Stimulated activated naive CD4-positive, alpha-beta T cell (primary cell): ENCODE results near the gene SATB1.

Source experiments
- DNase-seq, 6 experiments: peaks; one replicate each; lab custom pipeline; 2025; lab: John Stamatoyannopoulos, UW

SATB1 gene

DNA sequence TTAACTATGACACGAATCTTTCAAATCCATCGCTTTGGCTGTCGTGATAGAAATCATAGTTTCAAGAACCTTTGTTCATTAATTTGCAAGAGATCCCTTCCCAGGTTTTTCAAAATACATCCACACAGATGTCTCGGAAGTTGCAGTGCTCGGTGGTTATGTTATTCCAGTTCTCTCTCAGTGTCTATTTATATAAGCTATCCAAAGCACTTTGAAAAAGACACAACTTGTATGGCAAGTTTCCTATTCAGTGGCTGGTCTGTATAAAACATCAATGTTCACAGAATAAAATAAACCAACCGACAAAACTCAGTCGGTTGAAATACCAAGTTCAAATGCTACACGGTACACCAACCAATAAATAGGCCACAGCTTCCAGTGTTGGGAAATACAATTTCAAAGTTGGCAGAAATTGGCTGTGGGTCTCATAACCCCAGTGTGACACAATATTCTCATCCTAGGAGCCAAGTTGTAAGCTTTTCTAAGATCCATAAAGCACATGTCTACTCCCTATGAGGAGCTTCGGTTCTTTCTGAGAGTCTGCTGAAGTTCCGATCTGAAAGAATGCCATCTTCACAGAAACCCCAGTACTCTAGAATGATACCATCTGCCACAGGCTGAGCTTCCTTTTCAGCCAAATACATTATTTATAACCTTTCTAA lies 23.7 kb downstream of the SATB1 start:
- DNase-seq, result peak in 2 of 6 experiments; percentile 7 to 35

DNA sequence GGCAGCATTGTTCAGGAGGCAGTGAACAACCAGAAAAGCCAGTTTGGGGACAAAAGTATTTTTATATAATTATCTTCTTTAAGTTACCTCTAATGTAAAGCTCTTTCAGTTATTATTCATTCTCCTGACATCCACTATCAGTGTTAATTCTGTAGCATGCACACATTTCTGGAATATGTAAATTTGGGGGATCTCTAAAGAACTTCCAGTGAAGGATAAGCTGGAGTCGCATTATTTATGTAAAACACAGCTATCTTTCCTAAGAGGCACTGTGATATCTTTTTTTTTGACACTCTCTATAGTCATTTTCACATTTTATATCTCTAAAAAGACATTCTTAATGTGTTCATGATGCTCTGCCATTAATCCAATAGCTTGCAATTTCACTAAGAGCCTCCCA lies 26.7 kb downstream of the SATB1 start:
- no peak for DNase-seq

DNA sequence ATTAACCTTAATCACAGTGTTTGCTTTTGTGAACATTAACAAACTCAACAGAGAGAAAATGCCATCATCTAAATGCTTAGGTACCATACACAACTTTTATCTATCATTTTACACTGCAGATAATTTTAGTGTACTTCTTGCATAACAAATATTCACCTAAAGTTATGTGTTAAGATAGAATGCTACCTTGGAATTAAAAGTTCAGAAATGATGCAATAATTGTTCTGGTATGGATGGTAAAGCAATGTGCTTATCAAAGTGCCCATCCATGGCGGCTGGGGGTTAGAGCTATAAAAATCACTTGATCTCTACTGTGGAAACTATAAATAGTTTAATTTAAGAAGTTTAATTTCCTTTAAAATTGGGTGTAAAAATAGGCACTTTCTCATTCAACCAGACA lies 28.7 kb downstream of the SATB1 start:
- DNase-seq, result no peak

DNA sequence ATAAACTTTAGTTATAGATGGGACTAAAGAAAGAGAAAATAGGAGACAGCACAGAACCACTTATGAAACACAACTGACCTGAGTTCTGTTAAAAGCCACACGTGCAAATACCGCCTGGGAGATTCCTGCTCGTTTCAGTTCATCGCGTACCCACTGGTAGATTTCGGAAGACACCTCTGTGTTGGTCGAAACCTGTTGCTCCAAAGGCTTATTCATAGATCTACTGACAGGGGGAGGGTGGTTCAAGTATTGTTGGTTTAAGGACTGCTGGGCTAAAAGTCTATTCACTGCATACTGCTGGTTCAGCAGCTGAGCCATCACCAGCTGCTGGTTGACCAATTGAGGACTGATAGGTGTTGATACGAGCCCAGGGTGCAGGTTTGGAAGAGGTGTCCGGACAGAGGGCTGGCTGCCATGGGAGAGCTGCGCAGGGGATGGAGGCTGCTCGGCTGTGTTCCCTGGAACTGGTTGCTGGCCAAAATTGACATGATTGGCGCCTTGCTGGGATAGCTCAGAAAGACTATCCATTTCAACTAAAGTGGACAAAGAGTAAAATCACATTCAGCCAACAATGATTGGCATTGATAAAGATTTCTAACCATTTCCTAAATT lies 30.6 kb downstream of the SATB1 start:
- no peak for DNase-seq

DNA sequence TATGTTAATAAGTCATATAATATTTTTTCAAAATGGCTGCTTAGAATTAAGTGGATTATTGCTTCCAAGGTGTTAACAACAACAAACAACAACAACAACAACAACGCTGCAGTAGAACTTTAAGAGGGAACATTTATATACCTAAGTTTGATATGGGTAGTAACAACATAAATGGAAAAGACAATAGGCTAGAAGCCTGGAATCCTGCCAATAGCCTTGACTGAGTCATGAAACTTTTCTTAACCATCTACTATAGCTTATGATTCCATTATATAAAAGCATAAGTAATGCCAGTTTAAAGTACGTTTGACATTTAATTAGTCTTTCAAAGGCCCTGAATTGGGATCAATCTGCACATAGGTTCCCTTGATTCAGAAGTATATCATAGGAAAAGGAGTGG lies 31.2 kb downstream of the SATB1 start:
- no peak for DNase-seq

DNA sequence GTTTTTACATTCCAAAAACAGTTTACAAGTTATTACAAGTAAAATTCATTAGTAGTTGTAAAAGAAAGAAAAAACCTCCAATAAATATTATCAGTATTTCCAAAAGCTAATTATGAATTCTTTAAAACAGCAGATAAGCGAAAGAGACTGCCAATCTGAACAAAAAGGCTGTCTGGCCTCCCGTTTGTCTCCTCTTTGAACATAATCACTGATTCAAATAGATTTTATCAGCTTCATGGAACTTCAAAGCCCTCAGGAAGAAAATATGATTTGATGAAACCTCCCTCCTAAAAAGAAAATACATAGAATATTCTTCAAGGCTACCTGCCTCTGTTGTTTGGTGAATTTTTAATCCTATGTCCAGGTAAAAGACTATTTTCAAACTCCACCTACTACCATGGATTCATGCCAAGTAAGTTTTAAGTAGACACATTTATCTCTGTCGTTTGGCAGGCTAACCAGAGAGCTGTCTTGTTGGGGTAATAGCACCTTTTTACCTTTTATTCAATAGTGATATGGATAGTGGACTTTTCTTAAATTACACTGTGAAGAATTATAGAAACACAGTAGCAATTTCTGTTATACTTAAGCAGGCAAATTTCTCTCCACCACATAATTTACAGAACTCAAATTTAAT lies 35.0 kb downstream of the SATB1 start:
- no peak for DNase-seq

DNA sequence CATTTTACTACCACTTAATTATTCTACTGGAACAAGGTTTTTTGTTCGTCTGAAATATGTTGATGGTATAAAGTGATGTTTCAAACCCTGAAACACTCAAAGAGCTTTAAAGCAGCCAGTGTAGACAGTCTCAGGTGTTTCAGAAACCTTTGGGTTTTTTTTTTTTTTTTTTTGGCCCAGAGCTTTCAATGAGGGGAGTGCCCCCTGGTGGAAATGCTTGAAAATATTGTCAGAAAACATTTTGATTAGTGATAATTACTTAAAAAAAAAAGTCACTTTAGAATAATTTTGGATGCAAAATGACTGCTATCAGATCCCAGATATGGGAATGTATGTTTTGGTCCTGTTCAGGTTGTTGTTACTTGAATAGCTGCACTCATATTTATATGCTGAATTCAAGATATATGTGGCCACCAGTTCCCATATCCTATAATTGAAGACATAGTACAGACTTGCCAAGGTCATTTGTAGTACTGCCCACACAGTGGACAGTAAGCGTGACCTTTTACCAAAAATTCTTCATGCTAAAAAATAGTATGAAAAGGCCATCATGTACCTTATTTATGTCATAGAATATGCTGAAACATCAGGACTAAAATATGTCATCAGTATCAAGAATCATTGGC lies 35.9 kb downstream of the SATB1 start:
- peak in 3 of 6 experiments; percentile 9 to 58 (median 56) for DNase-seq

DNA sequence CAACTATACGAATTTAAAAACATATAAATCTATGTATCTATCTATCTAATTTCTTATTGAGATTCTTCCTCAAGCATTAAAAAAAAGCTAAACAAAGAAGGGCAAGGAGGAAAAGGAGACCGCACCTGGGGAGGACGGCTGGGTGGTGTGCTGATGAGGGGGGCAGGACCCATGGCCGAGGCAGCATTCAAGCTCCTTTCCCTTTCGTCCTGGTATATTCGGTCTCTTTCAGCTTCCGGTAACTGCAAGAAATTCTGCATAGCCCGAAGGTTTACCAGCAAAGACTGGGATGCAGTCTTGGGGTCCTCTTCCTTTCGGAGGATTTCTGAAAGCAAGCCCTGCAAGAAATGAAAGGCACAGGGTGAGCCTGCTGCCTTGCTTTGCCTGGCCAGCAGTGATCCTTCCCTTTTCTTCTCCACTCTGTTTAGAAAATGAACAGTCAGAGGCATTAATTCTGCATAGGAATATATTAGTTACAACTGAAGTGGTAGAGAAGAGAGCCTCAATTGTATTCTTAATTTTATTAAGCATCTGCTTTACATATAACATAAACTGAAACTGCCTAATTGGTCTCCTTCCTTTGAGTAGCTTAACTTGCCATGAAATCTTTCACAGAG lies 38.8 kb downstream of the SATB1 start:
- DNase-seq, result no peak

DNA sequence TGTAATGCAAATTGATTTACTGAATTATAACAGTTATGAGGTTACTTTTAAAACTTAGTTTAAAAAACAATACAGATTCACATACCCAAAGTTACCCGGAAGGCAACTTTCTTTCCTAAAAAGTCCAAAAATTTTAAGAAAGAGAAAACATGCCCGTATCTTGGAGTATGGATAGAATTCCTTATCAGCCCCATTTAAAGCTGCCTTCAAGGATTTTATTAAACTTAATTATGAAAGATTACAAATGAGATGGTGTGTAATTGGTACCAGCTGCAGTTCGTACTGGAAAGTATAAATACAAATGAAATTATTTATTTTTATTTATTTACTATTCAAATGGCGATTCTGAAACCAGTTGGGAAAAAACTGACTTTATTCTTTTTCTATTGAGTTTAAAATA lies 39.4 kb downstream of the SATB1 start:
- no peak for DNase-seq

DNA sequence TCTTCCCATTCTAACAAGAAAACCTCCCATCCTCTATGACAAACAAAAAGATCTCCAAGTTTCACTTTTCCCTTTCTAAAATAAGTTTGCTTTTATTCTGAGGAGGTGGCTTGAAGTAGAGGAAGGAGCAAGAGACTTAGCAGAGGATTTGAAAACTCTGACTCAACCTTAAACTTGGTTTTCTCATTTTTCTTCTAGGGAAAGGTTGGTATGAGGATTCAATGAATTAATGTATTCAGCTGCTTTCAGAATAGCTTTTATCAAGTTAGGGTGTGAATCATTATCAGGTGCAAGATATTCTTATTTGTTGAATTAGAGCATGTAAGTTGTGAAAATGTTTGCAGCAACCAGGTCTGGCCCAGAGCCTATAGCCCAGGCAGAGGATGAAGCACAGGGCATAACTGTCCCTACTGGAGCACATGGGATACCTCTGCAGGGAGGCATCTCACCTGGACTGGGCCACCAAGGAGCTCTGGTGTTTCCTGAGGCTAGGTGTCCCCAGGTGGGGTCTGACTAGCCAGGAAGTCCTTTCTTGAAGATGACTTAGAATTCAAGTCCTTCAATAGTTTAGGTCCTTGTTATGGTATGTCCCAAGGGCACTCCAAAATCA lies 42.3 kb downstream of the SATB1 start:
- DNase-seq, result no peak

DNA sequence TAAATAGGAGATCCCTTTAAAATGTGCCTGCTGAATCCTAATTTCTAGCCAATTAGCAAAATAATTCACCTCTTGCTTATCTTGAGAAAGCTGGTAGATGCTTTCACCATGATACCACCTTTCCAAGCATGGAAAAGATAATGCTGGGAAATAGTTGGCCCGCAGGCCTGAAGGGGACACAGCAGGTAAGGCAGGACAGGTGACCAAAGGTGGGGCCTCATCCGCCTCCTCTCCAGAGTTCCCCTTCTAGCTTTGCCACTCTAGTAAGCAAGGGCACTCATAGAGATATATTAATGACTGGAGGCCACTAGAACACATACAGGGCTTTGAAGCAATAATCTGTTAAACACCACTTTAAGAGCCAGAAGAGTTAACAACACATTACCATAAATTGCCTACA lies 45.5 kb downstream of the SATB1 start:
- no peak for DNase-seq

DNA sequence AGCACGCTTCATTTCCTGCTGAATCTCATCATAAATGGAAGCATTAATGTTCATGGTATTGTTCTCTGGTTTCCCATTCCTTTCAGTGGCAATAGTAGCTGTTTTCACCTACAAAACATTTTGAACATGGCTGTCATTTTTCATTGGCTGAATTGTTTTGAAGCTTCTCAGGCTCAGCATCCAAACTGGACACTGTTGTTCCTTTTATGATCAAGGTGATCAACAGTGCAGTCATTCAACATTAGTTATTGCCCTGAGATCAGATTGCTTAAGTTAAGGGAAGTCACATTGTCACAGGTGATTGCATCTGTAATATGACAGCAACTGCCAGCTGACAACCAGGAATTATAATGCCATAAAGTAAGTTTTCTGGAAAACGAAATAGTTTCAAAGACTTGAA lies 46.9 kb downstream of the SATB1 start:
- no peak for DNase-seq

DNA sequence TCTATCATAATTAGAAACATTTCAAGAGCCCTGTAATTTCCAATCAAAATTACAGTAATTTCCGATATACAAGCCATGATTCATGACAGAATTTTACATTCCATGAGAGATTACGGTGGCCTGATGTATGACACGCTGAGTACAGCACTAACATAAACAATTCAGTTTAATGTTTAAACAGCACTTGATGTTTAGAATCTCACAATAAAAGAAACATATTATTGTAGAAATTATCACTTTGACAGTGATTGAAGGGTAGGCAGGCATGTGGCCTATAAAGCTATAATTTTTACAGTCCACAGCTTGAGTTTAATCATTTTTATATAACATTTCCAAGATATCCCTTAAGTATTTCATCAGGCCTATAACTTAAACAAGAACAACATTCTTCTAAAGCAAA lies 48.5 kb downstream of the SATB1 start:
- DNase-seq, result no peak

DNA sequence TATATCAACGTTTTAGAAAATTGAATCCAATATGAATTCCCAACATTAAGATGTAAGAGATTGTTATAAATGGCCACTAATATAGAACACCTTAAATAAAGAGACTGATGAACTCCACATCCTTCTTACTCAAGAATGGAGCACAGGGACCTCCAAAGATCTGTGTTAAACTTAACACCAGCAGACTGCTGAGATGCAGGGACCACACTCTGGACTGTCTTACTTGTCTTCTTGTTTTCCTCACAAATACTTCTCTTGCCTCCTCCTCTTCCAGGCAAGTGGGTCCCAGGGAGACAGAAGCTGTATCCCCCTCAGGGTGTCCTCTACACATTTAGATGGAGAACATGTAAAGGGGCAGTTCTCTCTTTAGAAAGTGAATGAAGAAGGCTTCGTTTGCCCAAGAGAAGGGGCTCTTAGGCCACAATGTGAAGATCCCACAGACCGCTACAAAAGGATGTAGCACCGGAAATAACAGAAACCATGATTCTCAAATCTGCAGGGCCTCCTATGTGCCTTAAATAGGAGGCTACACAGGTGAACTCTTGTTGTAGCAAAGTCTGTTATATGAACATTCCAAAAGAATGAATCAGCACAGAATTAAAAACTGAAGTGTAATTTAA lies 52.2 kb downstream of the SATB1 start:
- DNase-seq, result peak in 3 of 6 experiments; percentile 11 to 49 (median 43)

DNA sequence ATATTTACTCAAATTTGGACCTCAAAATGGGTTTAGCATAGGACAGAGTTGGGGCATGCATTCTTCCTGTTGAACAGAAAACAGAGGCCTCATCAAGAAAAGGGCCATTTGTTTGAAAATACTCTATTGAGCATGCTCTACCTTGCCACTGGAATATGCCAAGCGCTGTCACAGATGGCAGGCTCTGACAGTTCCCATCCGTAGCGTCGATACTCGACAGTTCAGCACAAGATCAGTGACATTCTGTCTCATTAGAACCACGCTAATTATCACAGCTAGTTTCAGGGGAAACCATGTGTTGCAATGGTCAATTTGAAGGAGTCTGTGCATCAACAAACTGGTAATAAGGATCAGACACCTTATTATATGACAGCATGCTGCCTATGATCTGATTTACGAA lies 54.5 kb downstream of the SATB1 start:
- DNase-seq, result no peak

DNA sequence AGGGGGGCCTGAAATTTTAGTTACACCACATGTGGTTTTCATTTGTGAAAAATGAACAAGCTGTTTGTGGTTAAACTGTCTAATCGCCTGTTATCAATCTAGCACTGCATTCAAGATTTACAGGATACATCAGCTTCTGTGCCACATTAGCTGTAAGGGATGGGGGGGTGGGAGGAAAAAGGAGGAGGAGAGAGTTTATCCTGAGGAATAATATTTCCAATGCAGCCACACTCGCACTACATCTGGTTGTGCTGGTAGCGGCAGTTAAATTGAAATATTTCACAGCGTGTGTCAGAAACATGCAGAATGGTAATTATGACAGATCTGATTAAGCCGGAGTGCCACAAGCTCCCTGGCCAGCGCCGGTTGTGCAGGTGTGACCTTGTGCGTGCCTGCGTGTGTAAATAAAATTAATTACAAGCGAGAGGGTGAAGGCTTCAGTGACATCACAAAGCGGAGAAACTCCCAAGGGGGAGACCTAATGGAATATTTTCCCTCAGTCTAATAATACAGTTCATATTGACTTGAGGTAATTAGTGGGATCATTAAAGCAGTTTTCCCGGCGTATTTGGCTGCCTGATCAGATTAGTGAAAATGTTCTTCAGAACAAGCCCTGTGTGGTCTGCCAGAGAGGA lies 55.5 kb downstream of the SATB1 start:
- DNase-seq, result no peak

DNA sequence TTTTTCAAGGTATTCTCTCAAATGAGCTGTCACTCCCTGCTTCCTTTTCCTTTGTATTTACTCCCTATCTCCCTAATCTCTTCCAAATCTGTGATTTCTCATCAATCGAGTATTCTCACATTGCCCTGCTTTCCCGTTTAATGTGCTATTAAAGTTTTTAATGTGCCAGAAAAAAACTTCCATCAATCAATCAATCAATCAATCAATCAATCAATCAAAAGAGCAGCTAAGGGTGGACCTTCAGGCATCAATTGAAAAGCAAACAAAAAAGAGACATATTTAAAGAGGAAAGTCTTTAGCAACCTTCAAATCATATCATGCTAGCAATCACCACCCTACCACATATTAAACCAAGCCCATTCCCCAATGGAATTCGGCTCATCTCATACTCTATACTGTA lies 58.9 kb downstream of the SATB1 start:
- DNase-seq, result no peak

DNA sequence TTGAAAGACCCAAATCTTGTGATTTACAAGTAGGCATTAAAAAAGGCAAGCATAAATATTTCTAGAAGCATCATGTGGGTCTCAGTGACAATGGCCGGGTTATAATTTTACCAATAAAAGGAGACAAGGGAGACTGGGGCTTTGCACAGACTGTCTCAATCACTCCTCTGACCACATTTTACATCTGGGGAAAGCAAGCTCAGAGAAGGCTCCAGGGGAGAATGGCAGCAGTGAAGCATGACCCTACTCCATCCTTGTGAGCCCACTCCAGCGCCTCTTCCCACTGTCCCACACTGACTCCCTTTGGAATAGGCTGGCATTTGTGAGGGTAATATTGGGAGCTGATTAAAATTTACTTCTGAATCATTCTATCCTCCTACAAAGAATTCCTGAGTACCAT lies 61.8 kb downstream of the SATB1 start:
- no peak for DNase-seq

DNA sequence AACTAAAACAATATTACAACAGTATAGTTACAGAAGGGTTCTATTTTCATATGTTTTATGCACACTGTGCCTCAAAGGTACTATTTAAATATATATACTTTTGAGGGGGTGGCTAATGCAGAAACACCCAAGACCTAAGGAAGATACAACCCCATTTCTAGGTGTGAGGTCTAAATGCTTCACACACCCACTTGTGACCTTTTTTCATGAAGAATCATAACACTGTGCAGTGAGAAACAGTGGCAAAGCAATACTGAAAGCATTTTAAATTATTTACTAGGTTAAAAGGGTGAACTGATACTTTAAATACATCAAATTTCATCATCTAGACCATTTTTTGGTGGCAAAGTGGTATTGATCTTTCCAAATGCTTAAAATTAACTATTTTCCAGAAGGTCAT lies 67.4 kb downstream of the SATB1 start:
- DNase-seq, result no peak

DNA sequence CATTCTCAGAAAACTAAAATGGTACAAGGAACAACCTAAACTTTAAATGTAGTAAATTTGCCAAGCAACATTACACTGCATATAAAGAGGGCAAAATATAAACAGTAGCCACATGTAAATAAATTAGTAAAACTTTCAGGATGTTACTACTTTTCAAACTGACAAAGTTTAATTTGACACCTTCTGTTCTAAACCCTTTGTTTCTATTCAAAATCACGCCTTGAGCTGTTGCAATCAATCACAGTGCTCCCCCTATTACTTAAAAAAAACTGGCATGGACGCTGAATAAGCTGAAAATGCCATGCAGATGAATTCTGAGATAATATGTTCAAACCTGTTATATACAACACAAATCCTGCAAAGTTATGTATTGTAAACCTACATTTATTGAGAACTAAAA lies 69.3 kb downstream of the SATB1 start:
- no peak for DNase-seq

DNA sequence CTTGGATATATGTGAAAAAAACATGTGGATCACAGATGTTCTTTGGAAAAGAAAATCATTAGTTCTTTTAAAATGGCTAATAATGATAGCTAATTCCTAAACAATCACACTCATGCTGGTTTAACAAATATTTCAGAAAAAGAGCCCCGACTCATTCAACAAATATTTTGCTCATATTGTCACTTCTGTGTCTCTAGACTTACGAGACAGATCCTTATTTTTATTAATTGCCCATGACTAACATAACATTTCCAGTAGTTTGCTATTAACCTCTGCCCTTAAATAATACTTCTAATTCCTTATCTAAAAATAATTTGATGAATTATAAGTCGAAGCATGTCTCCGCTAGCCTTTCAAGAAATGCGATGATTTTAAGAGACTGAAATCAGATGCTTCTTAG lies 70.4 kb downstream of the SATB1 start:
- no peak for DNase-seq
